Measurements from ENCODE around the gene ACTR1A. TPM values are rescaled to one million over a fixed set of nuclear protein-coding genes. Genes with fewer than 3 reads are reported as not detected.

ACTR1A gene
- total RNA-seq (2022; extraction: Qiagen RNA extraction; ENCODE audit: low read depth) = 86.9 to 99.1 TPM (median 94.4 TPM) in 5 replicates

DNA sequence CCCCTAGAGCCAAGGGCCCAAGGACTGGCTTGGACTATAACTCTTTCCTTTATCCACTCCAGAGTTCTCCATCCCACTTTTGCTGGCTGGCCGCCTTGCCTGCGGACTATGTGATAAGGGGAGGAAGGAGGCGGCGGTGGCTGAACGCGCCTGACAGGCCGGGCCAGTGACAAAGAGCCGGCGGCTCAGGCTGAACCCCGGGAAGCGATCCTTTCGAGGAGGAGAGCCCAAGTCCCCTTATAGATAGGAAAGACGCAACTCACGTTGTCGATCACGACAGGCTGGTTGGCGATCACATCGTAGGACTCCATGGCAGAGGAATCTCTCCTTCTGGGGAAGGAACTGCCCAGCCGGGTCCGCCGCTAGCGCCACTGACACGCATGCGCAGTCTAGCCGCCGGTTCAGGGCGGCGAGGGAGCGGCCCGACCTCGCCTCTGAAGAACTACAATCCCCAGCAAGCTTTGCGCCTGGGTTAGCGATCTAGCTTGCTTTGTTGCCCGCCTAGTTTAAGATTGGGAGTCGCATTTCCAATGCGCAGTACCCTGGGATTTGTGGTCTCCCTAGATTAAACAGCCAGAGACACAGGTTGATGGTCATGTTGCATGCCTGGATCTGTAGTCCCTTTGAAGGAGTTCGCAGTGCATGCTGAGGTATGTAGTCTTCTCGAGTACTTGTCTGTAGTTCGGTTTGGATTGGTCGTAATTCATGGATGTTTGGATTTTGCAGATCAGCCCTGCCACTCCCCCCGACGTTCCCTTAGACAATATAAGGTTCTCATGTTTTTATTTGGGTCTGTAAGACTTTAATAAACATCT is at the start of gene ACTR1A:
ACTR1A (minus strand) TSS at position 376 of the 815 bp plus-strand sequence; CDS start at position 311, 65 bp downstream.

DNA sequence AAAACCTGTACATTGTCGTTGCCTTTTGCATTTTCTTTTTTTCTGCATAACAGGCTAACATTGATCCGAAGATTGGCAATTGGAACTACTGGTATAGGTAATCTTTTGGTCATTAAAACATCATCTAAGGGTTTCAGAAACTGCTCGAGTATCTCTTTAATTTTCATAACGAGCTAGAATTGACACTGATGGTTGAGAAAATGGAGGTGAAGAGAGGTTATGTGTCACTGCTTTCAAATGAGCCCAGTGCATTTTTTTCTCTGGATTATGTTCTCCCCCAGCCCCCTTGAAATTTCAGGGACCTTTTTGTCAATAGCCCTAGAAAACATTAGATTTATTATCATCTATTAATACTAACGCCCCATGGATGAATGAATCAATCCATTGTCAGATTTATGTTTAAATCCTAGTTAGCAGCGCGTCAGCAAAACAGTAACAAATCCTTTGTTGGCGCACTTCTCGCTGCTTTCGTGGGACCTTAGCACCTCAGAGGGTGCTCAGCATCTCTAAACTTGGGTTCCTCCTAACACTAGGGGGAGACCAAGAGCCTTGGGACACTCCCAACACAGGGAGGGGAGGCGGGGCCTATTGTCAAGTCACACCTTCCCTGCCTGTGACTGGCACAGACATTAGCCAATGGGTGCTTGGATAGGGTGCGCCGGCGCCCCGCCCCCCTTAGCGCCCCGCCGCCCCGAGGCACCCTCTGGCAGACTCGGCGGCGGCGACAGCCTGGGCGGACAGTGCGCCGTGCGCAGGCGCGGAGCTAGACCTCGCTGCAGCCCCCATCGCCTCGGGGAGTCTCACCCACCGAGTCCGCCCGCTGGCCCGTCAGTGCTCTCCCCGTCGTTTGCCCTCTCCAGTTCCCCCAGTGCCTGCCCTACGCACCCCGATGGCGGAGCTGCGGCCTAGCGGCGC is 1.0 kb upstream of the ACTR1A start, which contains the start of gene SUFU:
SUFU (plus strand) TSS at position 709 of the 915 bp plus-strand sequence; CDS start at position 890, 181 bp downstream.

DNA sequence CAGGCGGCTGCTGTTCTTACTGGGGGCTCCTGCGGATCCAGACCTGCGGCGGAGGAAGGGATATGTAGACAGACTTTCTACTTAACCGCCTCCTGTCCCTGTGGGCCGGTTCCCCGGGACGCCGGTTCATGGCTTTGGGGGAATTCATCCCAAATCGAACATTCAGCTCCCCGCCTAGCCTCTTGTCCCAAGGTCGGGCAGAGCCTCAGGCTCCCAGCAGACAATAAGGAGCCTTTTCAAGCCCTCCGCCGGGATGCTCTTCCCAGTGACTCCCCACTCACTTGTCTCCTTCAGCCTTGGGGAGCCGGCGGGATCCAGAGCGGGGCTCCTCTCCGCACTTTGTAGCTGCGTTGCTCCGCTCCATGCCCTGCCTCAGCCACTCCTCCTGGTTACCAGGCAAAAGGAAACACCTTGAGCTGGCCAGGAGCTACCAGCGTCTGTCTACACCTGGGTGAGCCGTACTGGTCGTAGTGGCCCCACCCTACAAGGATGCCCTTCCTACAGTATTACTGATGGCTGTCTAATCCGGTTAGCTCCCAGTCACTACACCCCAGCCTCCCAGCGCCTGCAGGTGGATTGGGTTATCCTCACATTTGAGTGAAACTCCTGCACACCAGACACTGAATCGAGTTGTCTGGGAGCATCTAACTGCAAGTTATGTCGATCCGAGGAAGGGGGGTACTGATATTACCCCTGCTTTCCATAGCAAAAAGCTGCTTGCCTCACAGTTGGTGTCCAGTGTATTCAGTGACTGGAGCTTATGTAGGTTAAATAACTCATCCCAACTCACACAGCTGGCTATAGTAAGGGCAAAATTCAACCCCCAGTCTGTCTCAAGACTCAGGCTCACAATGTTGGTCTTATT is 51.2 kb downstream of the ACTR1A start, which contains the start of gene C10orf95:
C10orf95 (minus strand) TSS at position 439 of the 865 bp plus-strand sequence. CDS start 450 bp downstream, outside the sequence.

DNA sequence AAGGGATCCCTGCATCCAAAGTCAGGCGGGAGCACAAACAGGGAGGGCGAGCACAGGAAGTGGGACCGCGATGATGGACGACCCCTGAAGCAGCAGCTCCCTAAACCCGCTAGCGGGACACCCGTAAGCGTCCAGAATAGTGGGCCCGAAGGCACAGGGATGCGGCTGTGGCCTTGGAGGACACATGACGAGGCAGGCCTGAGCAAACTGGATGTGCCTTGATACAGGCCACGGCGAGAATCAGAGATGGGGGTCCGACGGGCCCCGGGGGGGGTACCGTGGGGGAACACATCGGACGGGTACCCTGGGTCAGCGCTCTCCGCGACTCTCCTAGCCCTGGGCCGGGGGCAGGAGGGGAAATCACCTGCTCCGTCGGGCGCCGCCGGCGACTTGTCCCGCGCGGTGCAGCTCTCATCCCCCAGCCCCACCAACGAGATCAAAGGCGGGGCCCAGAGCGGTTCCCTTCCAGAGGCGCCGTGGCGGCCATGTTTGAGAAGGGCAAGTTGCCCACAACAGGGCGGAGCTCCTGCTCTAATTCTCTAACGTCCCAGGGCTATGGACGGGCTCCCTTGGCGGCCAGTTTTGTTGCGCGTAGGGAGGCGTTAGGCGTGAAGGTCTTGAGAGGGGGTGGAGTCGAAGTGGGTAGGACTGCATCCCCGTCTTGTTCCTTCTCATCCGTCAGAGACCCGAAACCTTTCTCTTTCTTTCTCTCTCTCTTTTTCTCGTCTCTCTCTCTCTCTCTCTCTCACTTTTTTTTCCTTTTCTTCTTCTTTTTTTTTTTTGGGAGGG is 70.2 kb downstream of the ACTR1A start, which contains the start of gene CUEDC2:
CUEDC2 (minus strand) TSS at position 413 of the 789 bp plus-strand sequence. CDS start 7,386 bp downstream, outside the sequence.

Other genes starting within 250 kb of the ACTR1A start
- gene NFKB2, start 107.0 kb downstream of the ACTR1A start, total RNA-seq (2022; extraction: Qiagen RNA extraction; ENCODE audit: low read depth) = 73.7 to 124 TPM (median 95.5 TPM) in 5 replicates
- 0.51 to 0.80 TPM (median 0.64 TPM) in 5 replicates for gene PSD, start 83.9 kb downstream of the ACTR1A start, total RNA-seq (2022; extraction: Qiagen RNA extraction; ENCODE audit: low read depth)
- 5.5 to 11.6 TPM (median 8.9 TPM) in 5 replicates for gene FBXL15, start 81.9 kb downstream of the ACTR1A start, total RNA-seq (2022; extraction: Qiagen RNA extraction; ENCODE audit: low read depth)
- gene CUEDC2, start 70.1 kb downstream of the ACTR1A start, total RNA-seq (2022; extraction: Qiagen RNA extraction; ENCODE audit: low read depth) = 61.4 to 65.1 TPM (median 63.5 TPM) in 5 replicates
- 0.09 to 0.26 TPM (median 0.16 TPM) in 5 replicates for gene C10orf95, start 51.2 kb downstream of the ACTR1A start, total RNA-seq (2022; extraction: Qiagen RNA extraction; ENCODE audit: low read depth)
- 5.7 to 8.8 TPM (median 7.2 TPM) in 5 replicates for gene SUFU, start 1.3 kb upstream of the ACTR1A start, total RNA-seq (2022; extraction: Qiagen RNA extraction; ENCODE audit: low read depth)
- 42.0 to 51.5 TPM (median 46.3 TPM) in 5 replicates for gene TRIM8, start 141.8 kb upstream of the ACTR1A start, total RNA-seq (2022; extraction: Qiagen RNA extraction; ENCODE audit: low read depth)
- 13.9 to 15.3 TPM (median 14.7 TPM) in 5 replicates for gene ARL3, start 211.7 kb upstream of the ACTR1A start, total RNA-seq (2022; extraction: Qiagen RNA extraction; ENCODE audit: low read depth)
- 2.9 to 4.4 TPM (median 3.8 TPM) in 5 replicates for gene SFXN2, start 211.9 kb upstream of the ACTR1A start, total RNA-seq (2022; extraction: Qiagen RNA extraction; ENCODE audit: low read depth)
- gene WBP1L, start 241.2 kb upstream of the ACTR1A start, total RNA-seq (2022; extraction: Qiagen RNA extraction; ENCODE audit: low read depth) = 21.5 to 30.7 TPM (median 27.8 TPM) in 5 replicates

All from A549 treated with DMSO at 1 μM for 4 hours (cell line).